Measurements from ENCODE around the gene LRP1B. TPM values are rescaled to one million over a fixed set of nuclear protein-coding genes. Genes with fewer than 3 reads are reported as not detected.

The LRP1B gene
- total RNA-seq, 8 experiments from 2014 or later, result 0.04 to 31.2 (median 11.5) TPM

DNA sequence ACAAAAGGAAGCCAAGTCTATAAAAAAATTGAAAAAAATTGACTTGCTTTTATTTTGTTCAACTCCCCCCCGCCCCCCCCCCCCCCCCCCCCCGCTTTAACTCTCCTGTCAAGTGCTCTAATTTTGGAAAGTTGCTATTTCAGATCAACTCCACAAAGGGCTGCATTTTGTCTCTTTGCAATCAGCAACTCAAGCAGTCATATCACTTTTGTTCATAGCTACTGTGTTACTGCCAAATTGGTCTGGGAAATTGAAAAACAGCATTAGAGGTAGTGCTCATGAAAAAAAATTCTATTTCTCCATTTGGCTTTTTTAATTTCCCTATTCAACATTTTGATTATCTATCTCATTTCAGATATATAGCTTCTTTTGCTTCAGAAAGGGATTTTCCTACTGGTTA is 531.8 kb downstream of the LRP1B start:
- no peak overlapping the region for H3K4me3 ChIP-seq
- WGBS, 10 experiments, result 40 to 100% (median 73%) methylated on average over 1 of the region's 2 CpGs; no CpG with 5 or more reads in 6 of the 10 experiments
- in situ Hi-C loops (cut with MboI; ENCODE audit: low pct_unique_long_range_greater_than_20kb in 2 of 9, low sequenced_read_pairs in 9 of 9, unreplicated experiment in 9 of 9), result no loop called here
- no peak for ATAC-seq (replicated peaks in 6 of 8)
- H3K4me1 ChIP-seq (replicated peaks in 1 of 2), result no peaks in the 10 kb centered on the region
- no peak overlapping the region for H3K27ac ChIP-seq

- Histone ChIP-seq H3K4me1 (replicated peaks in 1 of 2) (no peaks in the 10 kb centered on the region), H3K27ac (no peak overlapping the region), H3K4me3 (no peak overlapping the region)
- in situ Hi-C loops (cut with MboI; ENCODE audit: low pct_unique_long_range_greater_than_20kb in 2 of 9, low sequenced_read_pairs in 9 of 9, unreplicated experiment in 9 of 9), result no loop called here
- 28 to 100% (median 77%) methylated on average over 1 to 3 of the region's 3 CpGs; no CpG with 5 or more reads in 1 of the 10 experiments for WGBS, 10 experiments
- no peak for ATAC-seq (replicated peaks in 6 of 8)
Measured at GRCh38 chr2:141595316-141595920, 535.4 kb downstream of the LRP1B start.

DNA sequence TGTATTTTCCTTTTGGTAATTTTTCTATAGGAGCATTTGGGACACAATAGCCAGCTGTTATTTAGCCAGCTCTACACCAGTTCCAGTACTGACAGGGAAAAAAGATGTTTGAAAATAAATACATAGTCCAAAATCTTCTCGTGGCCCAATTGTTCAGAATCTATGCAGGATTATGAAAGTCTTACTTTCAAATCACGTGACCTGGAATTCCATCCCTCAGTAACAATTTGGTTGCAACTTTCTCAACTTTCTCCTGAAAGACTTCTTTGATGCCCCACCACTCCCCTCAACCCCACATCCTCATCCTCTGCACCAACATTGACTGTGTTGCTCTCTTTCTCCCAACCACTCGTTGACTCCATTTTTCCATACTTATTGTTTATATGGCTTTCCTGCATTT is 539.0 kb downstream of the LRP1B start:
- Histone ChIP-seq H3K4me3 (no peak overlapping the region), H3K4me1 (replicated peaks in 1 of 2) (no peaks in the 10 kb centered on the region), H3K27ac (no peak overlapping the region)
- WGBS, 10 experiments, result 20 to 100% (median 83%) methylated on average over 1 to 3 of the region's 3 CpGs; no CpG with 5 or more reads in 3 of the 10 experiments
- in situ Hi-C loops (cut with MboI; ENCODE audit: low pct_unique_long_range_greater_than_20kb in 2 of 9, low sequenced_read_pairs in 9 of 9, unreplicated experiment in 9 of 9), result no loop called here
- no peak for ATAC-seq (replicated peaks in 6 of 8)

DNA sequence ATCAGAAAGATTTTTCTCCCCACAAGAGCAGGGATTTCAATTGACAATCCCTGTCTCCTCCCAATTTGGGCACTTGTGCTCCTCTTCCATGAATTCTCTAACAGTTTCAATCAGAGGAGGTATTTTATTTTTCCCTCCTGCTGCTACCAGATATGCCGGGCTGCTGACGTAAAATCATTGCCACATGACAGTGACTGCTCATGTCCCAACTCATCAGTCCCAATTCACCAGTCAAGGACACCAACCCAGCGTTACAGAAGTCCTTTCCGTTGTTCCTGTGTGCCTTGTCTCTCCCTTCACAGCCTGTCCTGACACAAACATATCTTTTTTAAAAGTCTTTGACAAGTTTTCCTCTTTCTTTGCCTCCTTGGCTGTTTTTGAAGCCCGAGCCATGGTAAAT is 540.2 kb downstream of the LRP1B start:
- no peak overlapping the region for H3K4me3 ChIP-seq
- WGBS, 10 experiments, result 22 to 97% (median 91%) methylated on average over 2 to 5 of the region's 5 CpGs; no CpG with 5 or more reads in 3 of the 10 experiments
- H3K27ac ChIP-seq, result no peak overlapping the region
- no peaks in the 10 kb centered on the region for H3K4me1 ChIP-seq (replicated peaks in 1 of 2)
- no peak for ATAC-seq (replicated peaks in 6 of 8)
- in situ Hi-C loops (cut with MboI; ENCODE audit: low pct_unique_long_range_greater_than_20kb in 2 of 9, low sequenced_read_pairs in 9 of 9, unreplicated experiment in 9 of 9), result no loop called here

- Histone ChIP-seq H3K4me3 (no peak overlapping the region), H3K27ac (no peak overlapping the region), H3K4me1 (replicated peaks in 1 of 2) (no peaks in the 10 kb centered on the region)
- no peak for ATAC-seq (replicated peaks in 6 of 8)
- in situ Hi-C loops (cut with MboI; ENCODE audit: low pct_unique_long_range_greater_than_20kb in 2 of 9, low sequenced_read_pairs in 9 of 9, unreplicated experiment in 9 of 9), result no loop called here
- WGBS, 10 experiments, result 30 to 95% (median 80%) methylated on average over 4 to 7 of the region's 7 CpGs
Measured at GRCh38 chr2:141589314-141589713, 541.5 kb downstream of the LRP1B start.

- ATAC-seq (replicated peaks in 6 of 8), result no peak
- in situ Hi-C loops (cut with MboI; ENCODE audit: low pct_unique_long_range_greater_than_20kb in 2 of 9, low sequenced_read_pairs in 9 of 9, unreplicated experiment in 9 of 9), result no loop called here
- 14 to 100% (median 100%) methylated on average over 1 of the region's 1 CpG; no CpG with 5 or more reads in 4 of the 10 experiments for WGBS, 10 experiments
Measured at GRCh38 chr2:141586985-141587384, 543.8 kb downstream of the LRP1B start.

GRCh38 chr2:141582213-141582612 is 548.6 kb downstream of the LRP1B start:
- H3K4me1 ChIP-seq (replicated peaks in 1 of 2), result peaks cover 0 to 11% of the 10 kb centered on the region in 2 donors
- ATAC-seq (replicated peaks in 6 of 8), result peak in 1 of 8 experiments; percentile 27
- in situ Hi-C loops (cut with MboI; ENCODE audit: low pct_unique_long_range_greater_than_20kb in 2 of 9, low sequenced_read_pairs in 9 of 9, unreplicated experiment in 9 of 9), result no loop called here
- H3K27ac ChIP-seq, result no peak overlapping the region
- no peak overlapping the region for H3K4me3 ChIP-seq
- WGBS, 10 experiments, result 0 to 100% (median 80%) methylated on average over 1 to 3 of the region's 3 CpGs

More at GRCh38 chr2:141586985-141587384, 543.8 kb downstream of the LRP1B start:
- no peak overlapping the region for H3K4me3 ChIP-seq
- no peaks in the 10 kb centered on the region for H3K4me1 ChIP-seq (replicated peaks in 1 of 2)
- no peak overlapping the region for H3K27ac ChIP-seq

GRCh38 chr2:141579071-141579470 is 551.7 kb downstream of the LRP1B start:
- in situ Hi-C loops (cut with MboI; ENCODE audit: low pct_unique_long_range_greater_than_20kb in 2 of 9, low sequenced_read_pairs in 9 of 9, unreplicated experiment in 9 of 9), result no loop called here
- Histone ChIP-seq H3K4me1 (replicated peaks in 1 of 2) (peaks cover 0 to 11% of the 10 kb centered on the region in 2 donors), H3K4me3 (no peak overlapping the region), H3K27ac (no peak overlapping the region)
- peak in 5 of 8 experiments; percentile 28 to 84 (median 67) for ATAC-seq (replicated peaks in 6 of 8)
- WGBS, 10 experiments, result 28 to 71% (median 65%) methylated on average over 3 to 5 of the region's 5 CpGs

DNA sequence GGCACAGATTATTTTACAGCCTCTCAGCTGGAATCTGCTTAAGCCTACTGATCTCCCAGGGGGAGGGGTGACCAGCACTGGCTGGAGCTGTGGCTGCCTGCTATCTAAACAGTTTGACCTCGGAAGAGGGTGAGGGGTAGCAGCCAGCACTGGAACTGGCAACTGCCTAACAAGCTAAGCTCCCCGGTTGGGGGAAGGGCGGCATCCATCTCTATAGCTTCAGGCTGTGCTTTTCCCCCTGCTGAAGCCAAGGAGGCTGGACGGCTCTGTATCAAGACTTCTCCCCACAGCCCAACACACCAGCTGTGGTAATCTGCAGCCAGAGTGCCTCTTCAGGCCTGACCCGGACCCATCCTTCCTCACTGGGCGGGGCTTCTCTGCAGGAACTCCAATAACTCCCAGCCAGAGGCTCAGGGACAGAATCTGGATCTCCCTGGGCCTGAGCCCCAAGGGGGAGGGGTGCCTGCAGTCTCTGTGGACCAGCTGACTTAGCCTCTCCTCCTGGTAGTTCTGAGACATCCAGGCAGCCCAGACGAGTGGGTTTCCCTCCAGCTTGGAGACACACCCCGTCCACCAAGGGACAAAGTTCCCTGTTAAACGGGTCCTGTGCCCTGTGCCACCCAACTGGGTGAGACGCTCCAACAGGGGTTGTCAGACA is 560.2 kb downstream of the LRP1B start:
- H3K27ac ChIP-seq, result no peak overlapping the region
- WGBS, 10 experiments, result 50 to 100% (median 100%) methylated on average over 1 to 2 of the region's 10 CpGs; no CpG with 5 or more reads in 7 of the 10 experiments
- in situ Hi-C loops (cut with MboI; ENCODE audit: low pct_unique_long_range_greater_than_20kb in 2 of 9, low sequenced_read_pairs in 9 of 9, unreplicated experiment in 9 of 9), result no loop called here
- H3K4me1 ChIP-seq (replicated peaks in 1 of 2), result no peaks in the 10 kb centered on the region
- no peak overlapping the region for H3K4me3 ChIP-seq
- no peak for ATAC-seq (replicated peaks in 6 of 8)

GRCh38 chr2:141569941-141570340 is 560.9 kb downstream of the LRP1B start:
- Histone ChIP-seq H3K4me3 (no peak overlapping the region), H3K4me1 (replicated peaks in 1 of 2) (no peaks in the 10 kb centered on the region), H3K27ac (no peak overlapping the region)
- WGBS, 10 experiments, result 33 to 100% (median 81%) methylated on average over 1 to 4 of the region's 4 CpGs; no CpG with 5 or more reads in 3 of the 10 experiments
- no peak for ATAC-seq (replicated peaks in 6 of 8)
- in situ Hi-C loops (cut with MboI; ENCODE audit: low pct_unique_long_range_greater_than_20kb in 2 of 9, low sequenced_read_pairs in 9 of 9, unreplicated experiment in 9 of 9), result no loop called here

GRCh38 chr2:141565597-141565996 is 565.2 kb downstream of the LRP1B start:
- ATAC-seq (replicated peaks in 6 of 8), result no peak
- in situ Hi-C loops (cut with MboI; ENCODE audit: low pct_unique_long_range_greater_than_20kb in 2 of 9, low sequenced_read_pairs in 9 of 9, unreplicated experiment in 9 of 9), result no loop called here
- 93 to 100% (median 100%) methylated on average over 2 to 3 of the region's 3 CpGs for WGBS, 10 experiments
- no peak overlapping the region for H3K4me3 ChIP-seq
- H3K27ac ChIP-seq, result no peak overlapping the region
- H3K4me1 ChIP-seq (replicated peaks in 1 of 2), result peaks cover 0 to under 1% of the 10 kb centered on the region in 2 donors

DNA sequence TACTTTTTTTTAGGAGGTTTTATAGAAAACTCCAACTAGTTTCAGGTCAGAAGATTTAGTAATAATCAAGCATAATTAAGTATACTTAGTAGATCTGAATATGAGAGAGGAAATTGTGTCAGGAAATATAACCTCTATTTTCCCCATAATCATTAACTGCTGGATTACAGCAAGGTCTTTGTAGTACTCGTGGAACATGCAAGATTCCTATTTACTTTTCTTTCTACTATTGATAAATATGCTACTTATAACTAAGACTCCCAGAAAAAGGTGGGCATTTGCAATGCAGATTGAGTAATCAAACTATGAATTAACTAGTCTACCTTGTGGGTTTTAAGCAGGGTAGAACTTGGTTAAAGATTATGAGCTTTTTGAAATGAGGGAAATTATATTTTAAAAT is 570.1 kb downstream of the LRP1B start:
- in situ Hi-C loops (cut with MboI; ENCODE audit: low pct_unique_long_range_greater_than_20kb in 2 of 9, low sequenced_read_pairs in 9 of 9, unreplicated experiment in 9 of 9), result no loop called here
- ATAC-seq (replicated peaks in 6 of 8), result no peak
- WGBS, 10 experiments, result 0 to 45% (median 36%) methylated on average over 1 of the region's 1 CpG; no CpG with 5 or more reads in 4 of the 10 experiments
- Histone ChIP-seq H3K4me3 (no peak overlapping the region), H3K4me1 (replicated peaks in 1 of 2) (peaks cover 0 to 6% of the 10 kb centered on the region in 2 donors), H3K27ac (no peak overlapping the region)

GRCh38 chr2:141557329-141558095 is 573.3 kb downstream of the LRP1B start:
- peak in 3 of 8 experiments; percentile 88 to 96 (median 96) for ATAC-seq (replicated peaks in 6 of 8)
- no peak overlapping the region for H3K4me3 ChIP-seq

More at GRCh38 chr2:141557329-141558095, 573.3 kb downstream of the LRP1B start:
- Histone ChIP-seq H3K27ac (no peak overlapping the region), H3K4me1 (replicated peaks in 1 of 2) (peaks cover 0 to 6% of the 10 kb centered on the region in 2 donors)
- in situ Hi-C loops (cut with MboI; ENCODE audit: low pct_unique_long_range_greater_than_20kb in 2 of 9, low sequenced_read_pairs in 9 of 9, unreplicated experiment in 9 of 9), result no loop called here
- WGBS, 10 experiments, result 27 to 100% (median 52%) methylated on average over 1 to 4 of the region's 4 CpGs; no CpG with 5 or more reads in 3 of the 10 experiments
